ENCODE data around the gene SSB. TPM values are rescaled to one million over a fixed set of nuclear protein-coding genes. Genes with fewer than 3 reads are reported as not detected.
"Not testable (repeated sequence)": the region's sequence is repeated elsewhere in the genome, so short reads cannot be mapped to it uniquely, and the experiment has no call there.

SSB gene
- total and polyA plus RNA-seq, 7 experiments from 2014 or later: 80.5 to 150 (median 102) TPM

GRCh38 chr2:169828141-169828811 lies 29.6 kb downstream of the SSB start:
- ChIA-PET POLR2A (interaction anchor here (0.6 to 2.3 kb wide), 5 partner anchors 14 to 244 kb away, joined by 3 to 9 read pairs (median 4); partner anchors contain the start of genes PPIG and SSB), CTCF (no interaction called here)
- Mint-ChIP-seq H3K4me3 (peak overlapping the region; percentile 89 to 99 (median 98)), H3K27ac (peak overlapping the region; percentile 55 to 97 (median 91)), H3K36me3 (peaks cover 0 to 11% (median 6%) of the 10 kb centered on the region in 5 donors), H3K27me3 (no peaks in the 10 kb centered on the region), H3K4me1 (peaks cover 30 to 76% (median 62%) of the 10 kb centered on the region in 7 donors), H3K9me3 (no peaks in the 10 kb centered on the region)
- Histone ChIP-seq H3K36me3 (ENCODE audit: control insufficient read depth in 2 of 3, insufficient read depth in 3 of 3, low read length in 3 of 3) (no peaks in the 10 kb centered on the region), H3K9me3 (ENCODE audit: control insufficient read depth in 2 of 3, low read length in 3 of 3) (no peaks in the 10 kb centered on the region), H3K4me3 (ENCODE audit: low read length) (peak overlapping the region; percentile 77), H3K4me1 (ENCODE audit: control insufficient read depth in 2 of 2, insufficient read depth in 2 of 2, low read length in 2 of 2) (peaks cover 18 to 31% of the 10 kb centered on the region in 2 donors), H3K27me3 (ENCODE audit: control insufficient read depth in 2 of 2, insufficient read depth in 2 of 2, low read length in 2 of 2) (no peaks in the 10 kb centered on the region), H3K27ac (ENCODE audit: low read depth, low read length) (peak overlapping the region; percentile 80)
- intact Hi-C loops (cut with micrococcal nuclease): loop anchor here (1.0 to 10.0 kb wide), 6 partner anchors 100 to 1857 kb away; partner anchors contain the start of genes LRP2 (in 2 of the 2), DYNC1I2 (in 1 of the 2), GORASP2 (in 1 of the 2) and STK39 (in 1 of the 2)
- DNase-seq: peak in 8 of 9 donors; percentile 29 to 58 (median 42)
- ATAC-seq: peak; percentile 43

GRCh38 chr2:169834401-169834800 lies 35.7 kb downstream of the SSB start:
- CTCF ChIA-PET: no interaction called here
- peaks cover 8 to 90% (median 69%) of the 10 kb centered on the region in 7 donors for H3K4me1 Mint-ChIP-seq
- H3K4me3 Mint-ChIP-seq: peak overlapping the region in 1 of 10 donors; percentile 30

GRCh38 chr2:169838743-169839489 lies 40.2 kb downstream of the SSB start:
- Mint-ChIP-seq H3K9me3 (peaks cover 0 to 3% (median 0%) of the 10 kb centered on the region in 11 donors), H3K27me3 (no peaks in the 10 kb centered on the region), H3K36me3 (peaks cover 6 to 26% (median 12%) of the 10 kb centered on the region in 5 donors), H3K4me3 (no peak overlapping the region), H3K4me1 (peaks cover 11 to 84% (median 70%) of the 10 kb centered on the region in 7 donors), H3K27ac (peak overlapping the region in 2 of 9 donors; percentile 11 to 29)
- intact Hi-C loops (cut with micrococcal nuclease): no loop called here
- ChIA-PET POLR2A (no interaction called here), CTCF (no interaction called here)
- Histone ChIP-seq H3K36me3 (ENCODE audit: control insufficient read depth in 2 of 3, insufficient read depth in 3 of 3, low read length in 3 of 3) (peaks cover 0 to 6% (median 0%) of the 10 kb centered on the region in 3 experiments), H3K27ac (ENCODE audit: low read depth, low read length) (no peak overlapping the region), H3K9me3 (ENCODE audit: control insufficient read depth in 2 of 3, low read length in 3 of 3) (no peaks in the 10 kb centered on the region), H3K4me1 (ENCODE audit: control insufficient read depth in 2 of 2, insufficient read depth in 2 of 2, low read length in 2 of 2) (no peaks in the 10 kb centered on the region), H3K4me3 (ENCODE audit: low read length) (no peak overlapping the region), H3K27me3 (ENCODE audit: control insufficient read depth in 2 of 2, insufficient read depth in 2 of 2, low read length in 2 of 2) (no peaks in the 10 kb centered on the region)
- ATAC-seq (no peak), DNase-seq (no peak)

More at GRCh38 chr2:169834401-169834800, 35.7 kb downstream of the SSB start:
- peaks cover 0 to 14% (median 4%) of the 10 kb centered on the region in 5 donors for H3K36me3 Mint-ChIP-seq
- H3K27me3 Mint-ChIP-seq: no peaks in the 10 kb centered on the region
- POLR2A ChIA-PET: no interaction called here
- H3K4me1 ChIP-seq (ENCODE audit: control insufficient read depth in 2 of 2, insufficient read depth in 2 of 2, low read length in 2 of 2): peaks cover 5 to 8% of the 10 kb centered on the region in 2 donors
- H3K36me3 ChIP-seq (ENCODE audit: control insufficient read depth in 2 of 3, insufficient read depth in 3 of 3, low read length in 3 of 3): no peaks in the 10 kb centered on the region
- H3K4me3 ChIP-seq (ENCODE audit: low read length): no peak overlapping the region
- no peak overlapping the region for H3K27ac ChIP-seq (ENCODE audit: low read depth, low read length)
- H3K27me3 ChIP-seq (ENCODE audit: control insufficient read depth in 2 of 2, insufficient read depth in 2 of 2, low read length in 2 of 2): no peaks in the 10 kb centered on the region
- H3K27ac Mint-ChIP-seq: no peak overlapping the region
- intact Hi-C loops (cut with micrococcal nuclease): no loop called here
- H3K9me3 ChIP-seq (ENCODE audit: control insufficient read depth in 2 of 3, low read length in 3 of 3): no peaks in the 10 kb centered on the region
- DNase-seq (no peak), ATAC-seq (no peak)
- no peaks in the 10 kb centered on the region for H3K9me3 Mint-ChIP-seq

- intact Hi-C loops (cut with micrococcal nuclease): no loop called here
- no peaks in the 10 kb centered on the region for H3K4me1 ChIP-seq (ENCODE audit: control insufficient read depth in 2 of 2, insufficient read depth in 2 of 2, low read length in 2 of 2)
- Mint-ChIP-seq H3K36me3 (peaks cover 6 to 33% (median 13%) of the 10 kb centered on the region in 5 donors), H3K27ac (peak overlapping the region in 3 of 9 donors; percentile 29 to 42 (median 36)), H3K27me3 (no peaks in the 10 kb centered on the region), H3K4me1 (peaks cover 6 to 83% (median 67%) of the 10 kb centered on the region in 7 donors), H3K4me3 (no peak overlapping the region), H3K9me3 (peaks cover 0 to 3% (median 0%) of the 10 kb centered on the region in 11 donors)
- H3K9me3 ChIP-seq (ENCODE audit: control insufficient read depth in 2 of 3, low read length in 3 of 3): no peaks in the 10 kb centered on the region
- no peak for ATAC-seq
- peaks cover 0 to 6% (median 0%) of the 10 kb centered on the region in 3 experiments for H3K36me3 ChIP-seq (ENCODE audit: control insufficient read depth in 2 of 3, insufficient read depth in 3 of 3, low read length in 3 of 3)
- H3K4me3 ChIP-seq (ENCODE audit: low read length): no peak overlapping the region
- no peak for DNase-seq
- peak overlapping the region; percentile 35 for H3K27ac ChIP-seq (ENCODE audit: low read depth, low read length)
- CTCF ChIA-PET: no interaction called here
- no peaks in the 10 kb centered on the region for H3K27me3 ChIP-seq (ENCODE audit: control insufficient read depth in 2 of 2, insufficient read depth in 2 of 2, low read length in 2 of 2)
- POLR2A ChIA-PET: no interaction called here
Observed at GRCh38 chr2:169839954-169840746, 41.5 kb downstream of the SSB start.

- ChIA-PET POLR2A (no interaction called here), CTCF (no interaction called here)
- H3K27me3 ChIP-seq (ENCODE audit: control insufficient read depth in 2 of 2, insufficient read depth in 2 of 2, low read length in 2 of 2): no peaks in the 10 kb centered on the region
- H3K36me3 ChIP-seq (ENCODE audit: control insufficient read depth in 2 of 3, insufficient read depth in 3 of 3, low read length in 3 of 3): peaks cover 0 to 6% (median 0%) of the 10 kb centered on the region in 3 experiments
- peak overlapping the region; percentile 35 for H3K27ac ChIP-seq (ENCODE audit: low read depth, low read length)
- Mint-ChIP-seq H3K4me3 (no peak overlapping the region), H3K4me1 (peaks cover 6 to 81% (median 69%) of the 10 kb centered on the region in 7 donors), H3K36me3 (peaks cover 6 to 37% (median 13%) of the 10 kb centered on the region in 5 donors), H3K27ac (peak overlapping the region in 2 of 9 donors; percentile 28 to 42), H3K9me3 (peaks cover 0 to 3% (median 0%) of the 10 kb centered on the region in 11 donors), H3K27me3 (no peaks in the 10 kb centered on the region)
- intact Hi-C loops (cut with micrococcal nuclease): no loop called here
- DNase-seq (no peak), ATAC-seq (no peak)
- no peak overlapping the region for H3K4me3 ChIP-seq (ENCODE audit: low read length)
- H3K9me3 ChIP-seq (ENCODE audit: control insufficient read depth in 2 of 3, low read length in 3 of 3): no peaks in the 10 kb centered on the region
- no peaks in the 10 kb centered on the region for H3K4me1 ChIP-seq (ENCODE audit: control insufficient read depth in 2 of 2, insufficient read depth in 2 of 2, low read length in 2 of 2)
Observed at GRCh38 chr2:169840747-169841142, 42.1 kb downstream of the SSB start.

- H3K4me3 ChIP-seq (ENCODE audit: low read length); CTCF ChIA-PET; H3K9me3 ChIP-seq (ENCODE audit: control insufficient read depth in 2 of 3, low read length in 3 of 3); H3K27me3 ChIP-seq (ENCODE audit: control insufficient read depth in 2 of 2, insufficient read depth in 2 of 2, low read length in 2 of 2); H3K27ac Mint-ChIP-seq; DNase-seq; POLR2A ChIA-PET; H3K27me3 Mint-ChIP-seq; H3K4me1 ChIP-seq (ENCODE audit: control insufficient read depth in 2 of 2, insufficient read depth in 2 of 2, low read length in 2 of 2); intact Hi-C loops (cut with micrococcal nuclease); ATAC-seq; H3K4me3 Mint-ChIP-seq; H3K9me3 Mint-ChIP-seq; H3K36me3 ChIP-seq (ENCODE audit: control insufficient read depth in 2 of 3, insufficient read depth in 3 of 3, low read length in 3 of 3); H3K27ac ChIP-seq (ENCODE audit: low read depth, low read length): not testable (repeated sequence)
- peaks cover 6 to 42% (median 13%) of the 10 kb centered on the region in 5 donors for H3K36me3 Mint-ChIP-seq
- H3K4me1 Mint-ChIP-seq: peaks cover 6 to 81% (median 70%) of the 10 kb centered on the region in 7 donors
Observed at GRCh38 chr2:169841625-169842024, 43.0 kb downstream of the SSB start.

All from naive thymus-derived CD4-positive, alpha-beta T cell (primary cell).